ENCODE data around the gene HUS1.
A peak's percentile ranks its signal among the peaks of the same experiment; 100 is the strongest.

HUS1 gene

GRCh38 chr7:47939425-47940036, 39.9 kb downstream of the HUS1 start:
- H3K36me3 Mint-ChIP-seq (ENCODE audit: insufficient read depth): no peaks in the 10 kb centered on the region
- no peaks in the 10 kb centered on the region for H3K27me3 Mint-ChIP-seq
- DNase-seq (ENCODE audit: low spot score in 2 of 2) (no peak), ATAC-seq (replicated peaks; ENCODE audit: extremely low read depth, poor library complexity, severe bottlenecking) (no peak)
- H3K9me3 Mint-ChIP-seq: no peaks in the 10 kb centered on the region
- no peak overlapping the region for H3K4me3 Mint-ChIP-seq
- no peaks in the 10 kb centered on the region for H3K4me1 Mint-ChIP-seq
- no peak overlapping the region for H3K27ac Mint-ChIP-seq (ENCODE audit: low read depth)

GRCh38 chr7:47938574-47939165, 40.7 kb downstream of the HUS1 start:
- H3K27ac Mint-ChIP-seq (ENCODE audit: low read depth): no peak overlapping the region
- no peaks in the 10 kb centered on the region for H3K27me3 Mint-ChIP-seq
- no peaks in the 10 kb centered on the region for H3K36me3 Mint-ChIP-seq (ENCODE audit: insufficient read depth)
- no peaks in the 10 kb centered on the region for H3K4me1 Mint-ChIP-seq
- H3K4me3 Mint-ChIP-seq: no peak overlapping the region
- DNase-seq (ENCODE audit: low spot score in 2 of 2) (no peak), ATAC-seq (replicated peaks; ENCODE audit: extremely low read depth, poor library complexity, severe bottlenecking) (no peak)
- no peaks in the 10 kb centered on the region for H3K9me3 Mint-ChIP-seq

- ATAC-seq (replicated peaks; ENCODE audit: extremely low read depth, poor library complexity, severe bottlenecking) (peak; percentile 24), DNase-seq (ENCODE audit: low spot score in 2 of 2) (no peak)
- H3K27ac Mint-ChIP-seq (ENCODE audit: low read depth): no peak overlapping the region
- no peaks in the 10 kb centered on the region for H3K27me3 Mint-ChIP-seq
- no peak overlapping the region for H3K4me3 Mint-ChIP-seq
- H3K4me1 Mint-ChIP-seq: no peaks in the 10 kb centered on the region
- no peaks in the 10 kb centered on the region for H3K36me3 Mint-ChIP-seq (ENCODE audit: insufficient read depth)
- no peaks in the 10 kb centered on the region for H3K9me3 Mint-ChIP-seq
These were observed 41.5 kb downstream of the HUS1 start for GRCh38 chr7:47937711-47938573.

GRCh38 chr7:47937065-47937687, 42.2 kb downstream of the HUS1 start:
- Mint-ChIP-seq H3K4me1 (no peaks in the 10 kb centered on the region), H3K36me3 (ENCODE audit: insufficient read depth) (no peaks in the 10 kb centered on the region), H3K9me3 (no peaks in the 10 kb centered on the region), H3K27me3 (no peaks in the 10 kb centered on the region), H3K4me3 (no peak overlapping the region), H3K27ac (ENCODE audit: low read depth) (no peak overlapping the region)
- no peak for ATAC-seq (replicated peaks; ENCODE audit: extremely low read depth, poor library complexity, severe bottlenecking)
- DNase-seq (ENCODE audit: low spot score in 2 of 2): no peak

GRCh38 chr7:47936323-47936722, 43.1 kb downstream of the HUS1 start:
- Mint-ChIP-seq H3K27me3 (no peaks in the 10 kb centered on the region), H3K4me3 (no peak overlapping the region), H3K36me3 (ENCODE audit: insufficient read depth) (no peaks in the 10 kb centered on the region), H3K27ac (ENCODE audit: low read depth) (no peak overlapping the region), H3K9me3 (no peaks in the 10 kb centered on the region), H3K4me1 (no peaks in the 10 kb centered on the region)
- DNase-seq (ENCODE audit: low spot score in 2 of 2): no peak
- no peak for ATAC-seq (replicated peaks; ENCODE audit: extremely low read depth, poor library complexity, severe bottlenecking)

GRCh38 chr7:47935336-47935735, 44.1 kb downstream of the HUS1 start:
- Mint-ChIP-seq H3K27ac (ENCODE audit: low read depth) (no peak overlapping the region), H3K9me3 (no peaks in the 10 kb centered on the region), H3K27me3 (no peaks in the 10 kb centered on the region), H3K36me3 (ENCODE audit: insufficient read depth) (no peaks in the 10 kb centered on the region), H3K4me3 (no peak overlapping the region), H3K4me1 (no peaks in the 10 kb centered on the region)
- no peak for DNase-seq (ENCODE audit: low spot score in 2 of 2)
- ATAC-seq (replicated peaks; ENCODE audit: extremely low read depth, poor library complexity, severe bottlenecking): no peak

- H3K27ac Mint-ChIP-seq (ENCODE audit: low read depth): no peak overlapping the region
- no peaks in the 10 kb centered on the region for H3K4me1 Mint-ChIP-seq
- no peak for ATAC-seq (replicated peaks; ENCODE audit: extremely low read depth, poor library complexity, severe bottlenecking)
- no peak for DNase-seq (ENCODE audit: low spot score in 2 of 2)
- H3K36me3 Mint-ChIP-seq (ENCODE audit: insufficient read depth): no peaks in the 10 kb centered on the region
- no peak overlapping the region for H3K4me3 Mint-ChIP-seq
- no peaks in the 10 kb centered on the region for H3K9me3 Mint-ChIP-seq
- no peaks in the 10 kb centered on the region for H3K27me3 Mint-ChIP-seq
These were observed 44.6 kb downstream of the HUS1 start for GRCh38 chr7:47934831-47935230.

GRCh38 chr7:47933215-47933614, 46.2 kb downstream of the HUS1 start:
- H3K36me3 Mint-ChIP-seq (ENCODE audit: insufficient read depth): no peaks in the 10 kb centered on the region
- H3K4me1 Mint-ChIP-seq: no peaks in the 10 kb centered on the region
- no peaks in the 10 kb centered on the region for H3K9me3 Mint-ChIP-seq
- no peak overlapping the region for H3K4me3 Mint-ChIP-seq
- DNase-seq (ENCODE audit: low spot score in 2 of 2) (no peak), ATAC-seq (replicated peaks; ENCODE audit: extremely low read depth, poor library complexity, severe bottlenecking) (no peak)
- H3K27ac Mint-ChIP-seq (ENCODE audit: low read depth): no peak overlapping the region
- H3K27me3 Mint-ChIP-seq: no peaks in the 10 kb centered on the region

- Mint-ChIP-seq H3K9me3 (no peaks in the 10 kb centered on the region), H3K4me3 (no peak overlapping the region), H3K4me1 (no peaks in the 10 kb centered on the region), H3K36me3 (ENCODE audit: insufficient read depth) (no peaks in the 10 kb centered on the region), H3K27ac (ENCODE audit: low read depth) (no peak overlapping the region), H3K27me3 (no peaks in the 10 kb centered on the region)
- no peak for DNase-seq (ENCODE audit: low spot score in 2 of 2)
- no peak for ATAC-seq (replicated peaks; ENCODE audit: extremely low read depth, poor library complexity, severe bottlenecking)
These were observed 46.9 kb downstream of the HUS1 start for GRCh38 chr7:47932466-47933037.

GRCh38 chr7:47932016-47932415, 47.4 kb downstream of the HUS1 start:
- H3K36me3 Mint-ChIP-seq (ENCODE audit: insufficient read depth): no peaks in the 10 kb centered on the region
- H3K9me3 Mint-ChIP-seq: no peaks in the 10 kb centered on the region
- H3K4me1 Mint-ChIP-seq: no peaks in the 10 kb centered on the region

GRCh38 chr7:47931005-47932004, 48.1 kb downstream of the HUS1 start:
- H3K27ac Mint-ChIP-seq (ENCODE audit: low read depth): no peak overlapping the region
- no peaks in the 10 kb centered on the region for H3K36me3 Mint-ChIP-seq (ENCODE audit: insufficient read depth)
- H3K9me3 Mint-ChIP-seq: no peaks in the 10 kb centered on the region
- H3K27me3 Mint-ChIP-seq: no peaks in the 10 kb centered on the region
- H3K4me1 Mint-ChIP-seq: no peaks in the 10 kb centered on the region
- DNase-seq (ENCODE audit: low spot score in 2 of 2) (no peak), ATAC-seq (replicated peaks; ENCODE audit: extremely low read depth, poor library complexity, severe bottlenecking) (no peak)
- H3K4me3 Mint-ChIP-seq: no peak overlapping the region

More at GRCh38 chr7:47932016-47932415, 47.4 kb downstream of the HUS1 start:
- ATAC-seq (replicated peaks; ENCODE audit: extremely low read depth, poor library complexity, severe bottlenecking): no peak
- DNase-seq (ENCODE audit: low spot score in 2 of 2): no peak
- Mint-ChIP-seq H3K27me3 (no peaks in the 10 kb centered on the region), H3K4me3 (no peak overlapping the region), H3K27ac (ENCODE audit: low read depth) (no peak overlapping the region)
